ENCODE data around the gene GRIP2. TPM values are rescaled to one million over a fixed set of nuclear protein-coding genes. Genes with fewer than 3 reads are reported as not detected.

GRIP2 gene
- polyA plus RNA-seq, 1 donor from 2014 or later, result 8.6 TPM

DNA sequence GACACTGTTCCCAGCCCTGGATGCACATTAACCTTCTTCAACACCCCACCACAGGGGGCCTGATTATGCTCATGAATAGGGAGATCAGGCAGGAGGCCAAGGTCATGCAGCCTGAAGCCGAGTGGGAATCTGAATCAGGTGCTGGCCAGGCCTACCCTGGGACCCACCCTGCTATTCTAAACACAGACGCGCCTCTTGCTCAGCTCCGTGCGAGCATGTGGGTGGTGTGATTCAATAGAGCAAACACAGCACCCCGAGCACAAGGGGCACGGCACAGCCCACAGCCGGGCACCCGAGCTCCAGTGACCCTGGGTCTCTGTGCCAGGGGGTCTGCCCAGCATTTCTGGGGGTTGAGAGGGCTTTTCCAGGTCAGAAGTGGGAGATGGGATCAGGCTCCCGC, 24.6 kb upstream of the GRIP2 start:
- Histone ChIP-seq H2AFZ (ENCODE audit: low read depth, low read length) (no peak overlapping the region), H3K79me2 (replicated peaks; ENCODE audit: insufficient read depth, low read length) (no peaks in the 10 kb centered on the region), H3K9me2 (ENCODE audit: insufficient read depth, low read length) (no peaks in the 10 kb centered on the region), H3F3A (ENCODE audit: insufficient read depth, low read length, poor library complexity, severe bottlenecking) (no peaks in the 10 kb centered on the region), H3K4me2 (ENCODE audit: low read length) (no peak overlapping the region), H3K27me3 (ENCODE audit: insufficient read depth, low read depth, low read length) (no peaks in the 10 kb centered on the region), H3K36me3 (ENCODE audit: insufficient read depth, low read length) (no peaks in the 10 kb centered on the region), H4K20me1 (ENCODE audit: insufficient read depth) (no peaks in the 10 kb centered on the region), H3K27ac (ENCODE audit: low read length) (no peak overlapping the region), H3K9me3 (ENCODE audit: low read length) (no peaks in the 10 kb centered on the region), H3K4me3 (ENCODE audit: low read length) (no peak overlapping the region), H3K9ac (ENCODE audit: low read length) (no peak overlapping the region)
- no peak for TF ChIP-seq TAF1 (IDR thresholded peaks at IDR 0.05; ENCODE audit: low read depth)
- TF ChIP-seq RAD21 (conservative IDR thresholded peaks at IDR 0.05), result no peak
- no peak for TF ChIP-seq POLR2AphosphoS5 (IDR thresholded peaks at IDR 0.05)
- TF ChIP-seq, protein P1, sequence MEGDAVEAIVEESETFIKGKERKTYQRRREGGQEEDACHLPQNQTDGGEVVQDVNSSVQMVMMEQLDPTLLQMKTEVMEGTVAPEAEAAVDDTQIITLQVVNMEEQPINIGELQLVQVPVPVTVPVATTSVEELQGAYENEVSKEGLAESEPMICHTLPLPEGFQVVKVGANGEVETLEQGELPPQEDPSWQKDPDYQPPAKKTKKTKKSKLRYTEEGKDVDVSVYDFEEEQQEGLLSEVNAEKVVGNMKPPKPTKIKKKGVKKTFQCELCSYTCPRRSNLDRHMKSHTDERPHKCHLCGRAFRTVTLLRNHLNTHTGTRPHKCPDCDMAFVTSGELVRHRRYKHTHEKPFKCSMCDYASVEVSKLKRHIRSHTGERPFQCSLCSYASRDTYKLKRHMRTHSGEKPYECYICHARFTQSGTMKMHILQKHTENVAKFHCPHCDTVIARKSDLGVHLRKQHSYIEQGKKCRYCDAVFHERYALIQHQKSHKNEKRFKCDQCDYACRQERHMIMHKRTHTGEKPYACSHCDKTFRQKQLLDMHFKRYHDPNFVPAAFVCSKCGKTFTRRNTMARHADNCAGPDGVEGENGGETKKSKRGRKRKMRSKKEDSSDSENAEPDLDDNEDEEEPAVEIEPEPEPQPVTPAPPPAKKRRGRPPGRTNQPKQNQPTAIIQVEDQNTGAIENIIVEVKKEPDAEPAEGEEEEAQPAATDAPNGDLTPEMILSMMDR (IDR thresholded peaks at IDR 0.05; ENCODE audit: poor library complexity, severe bottlenecking), result no peak
- TF ChIP-seq MXI1 (conservative IDR thresholded peaks at IDR 0.05; ENCODE audit: poor library complexity, severe bottlenecking), result no peak
- no peak for TF ChIP-seq EP300 (conservative IDR thresholded peaks at IDR 0.05; ENCODE audit: poor library complexity, severe bottlenecking)
- TF ChIP-seq EZH2 (IDR thresholded peaks at IDR 0.05; ENCODE audit: borderline replicate concordance, insufficient read depth, low read length, poor library complexity, severe bottlenecking), result no peak
- TF ChIP-seq, protein P2, sequence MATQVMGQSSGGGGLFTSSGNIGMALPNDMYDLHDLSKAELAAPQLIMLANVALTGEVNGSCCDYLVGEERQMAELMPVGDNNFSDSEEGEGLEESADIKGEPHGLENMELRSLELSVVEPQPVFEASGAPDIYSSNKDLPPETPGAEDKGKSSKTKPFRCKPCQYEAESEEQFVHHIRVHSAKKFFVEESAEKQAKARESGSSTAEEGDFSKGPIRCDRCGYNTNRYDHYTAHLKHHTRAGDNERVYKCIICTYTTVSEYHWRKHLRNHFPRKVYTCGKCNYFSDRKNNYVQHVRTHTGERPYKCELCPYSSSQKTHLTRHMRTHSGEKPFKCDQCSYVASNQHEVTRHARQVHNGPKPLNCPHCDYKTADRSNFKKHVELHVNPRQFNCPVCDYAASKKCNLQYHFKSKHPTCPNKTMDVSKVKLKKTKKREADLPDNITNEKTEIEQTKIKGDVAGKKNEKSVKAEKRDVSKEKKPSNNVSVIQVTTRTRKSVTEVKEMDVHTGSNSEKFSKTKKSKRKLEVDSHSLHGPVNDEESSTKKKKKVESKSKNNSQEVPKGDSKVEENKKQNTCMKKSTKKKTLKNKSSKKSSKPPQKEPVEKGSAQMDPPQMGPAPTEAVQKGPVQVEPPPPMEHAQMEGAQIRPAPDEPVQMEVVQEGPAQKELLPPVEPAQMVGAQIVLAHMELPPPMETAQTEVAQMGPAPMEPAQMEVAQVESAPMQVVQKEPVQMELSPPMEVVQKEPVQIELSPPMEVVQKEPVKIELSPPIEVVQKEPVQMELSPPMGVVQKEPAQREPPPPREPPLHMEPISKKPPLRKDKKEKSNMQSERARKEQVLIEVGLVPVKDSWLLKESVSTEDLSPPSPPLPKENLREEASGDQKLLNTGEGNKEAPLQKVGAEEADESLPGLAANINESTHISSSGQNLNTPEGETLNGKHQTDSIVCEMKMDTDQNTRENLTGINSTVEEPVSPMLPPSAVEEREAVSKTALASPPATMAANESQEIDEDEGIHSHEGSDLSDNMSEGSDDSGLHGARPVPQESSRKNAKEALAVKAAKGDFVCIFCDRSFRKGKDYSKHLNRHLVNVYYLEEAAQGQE (IDR thresholded peaks at IDR 0.05; ENCODE audit: borderline replicate concordance), result no peak
- TF ChIP-seq SMC3 (conservative IDR thresholded peaks at IDR 0.05; ENCODE audit: poor library complexity), result no peak

DNA sequence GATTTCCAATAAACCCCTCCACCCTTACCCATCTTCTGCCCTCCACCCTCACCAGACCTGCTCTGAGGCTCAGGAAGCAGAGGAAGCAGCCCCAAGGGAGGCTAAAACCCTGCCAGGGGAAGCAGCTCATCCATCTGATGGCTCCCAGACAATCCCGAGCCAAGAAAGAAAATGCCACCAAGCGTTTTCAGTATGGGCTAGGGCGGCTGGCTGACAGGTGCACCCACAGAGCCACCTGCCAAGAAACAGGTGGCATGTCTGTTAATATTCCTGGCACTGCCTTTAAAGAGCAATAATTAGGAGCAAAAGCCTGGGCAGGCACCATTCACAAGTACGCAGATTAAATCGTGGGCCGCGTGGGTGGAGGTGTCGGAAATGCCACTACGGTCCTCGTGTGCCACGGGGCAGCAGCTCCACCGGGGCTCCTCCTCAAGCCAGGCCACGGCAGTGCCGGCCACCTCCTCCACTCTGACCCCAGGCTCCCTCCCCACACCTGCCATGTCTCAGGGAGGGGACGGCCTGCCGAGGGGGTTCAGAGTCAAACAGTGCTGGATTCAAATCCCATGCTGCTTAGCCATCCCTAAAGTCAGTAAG, 23.9 kb upstream of the GRIP2 start:
- no peaks in the 10 kb centered on the region for H3K9me2 ChIP-seq (ENCODE audit: insufficient read depth, low read length)
- H3K79me2 ChIP-seq (replicated peaks; ENCODE audit: insufficient read depth, low read length), result no peaks in the 10 kb centered on the region
- no peaks in the 10 kb centered on the region for H3F3A ChIP-seq (ENCODE audit: insufficient read depth, low read length, poor library complexity, severe bottlenecking)
- H4K20me1 ChIP-seq (ENCODE audit: insufficient read depth), result no peaks in the 10 kb centered on the region
- H3K4me2 ChIP-seq (ENCODE audit: low read length), result no peak overlapping the region
- H3K27me3 ChIP-seq (ENCODE audit: insufficient read depth, low read depth, low read length), result no peaks in the 10 kb centered on the region
- H3K36me3 ChIP-seq (ENCODE audit: insufficient read depth, low read length), result no peaks in the 10 kb centered on the region
- H3K9me3 ChIP-seq (ENCODE audit: low read length), result no peaks in the 10 kb centered on the region
- H3K9ac ChIP-seq (ENCODE audit: low read length), result no peak overlapping the region
- H3K4me3 ChIP-seq (ENCODE audit: low read length), result no peak overlapping the region
- H3K27ac ChIP-seq (ENCODE audit: low read length), result no peak overlapping the region
- TF ChIP-seq, protein P2 (IDR thresholded peaks at IDR 0.05; ENCODE audit: borderline replicate concordance), result no peak
- TF ChIP-seq, protein P1 (IDR thresholded peaks at IDR 0.05; ENCODE audit: poor library complexity, severe bottlenecking), result no peak
- TF ChIP-seq POLR2AphosphoS5 (IDR thresholded peaks at IDR 0.05) (no peak), EP300 (conservative IDR thresholded peaks at IDR 0.05; ENCODE audit: poor library complexity, severe bottlenecking) (no peak), RAD21 (conservative IDR thresholded peaks at IDR 0.05) (no peak), MXI1 (conservative IDR thresholded peaks at IDR 0.05; ENCODE audit: poor library complexity, severe bottlenecking) (no peak), EZH2 (IDR thresholded peaks at IDR 0.05; ENCODE audit: borderline replicate concordance, insufficient read depth, low read length, poor library complexity, severe bottlenecking) (no peak), TAF1 (IDR thresholded peaks at IDR 0.05; ENCODE audit: low read depth) (no peak), SMC3 (conservative IDR thresholded peaks at IDR 0.05; ENCODE audit: poor library complexity) (no peak)
- no peak overlapping the region for H2AFZ ChIP-seq (ENCODE audit: low read depth, low read length)
